ENCODE data around the gene XPNPEP2.
"Not testable (repeated sequence)": the region's sequence is repeated elsewhere in the genome, so short reads cannot be mapped to it uniquely, and the experiment has no call there.

The XPNPEP2 gene

DNA sequence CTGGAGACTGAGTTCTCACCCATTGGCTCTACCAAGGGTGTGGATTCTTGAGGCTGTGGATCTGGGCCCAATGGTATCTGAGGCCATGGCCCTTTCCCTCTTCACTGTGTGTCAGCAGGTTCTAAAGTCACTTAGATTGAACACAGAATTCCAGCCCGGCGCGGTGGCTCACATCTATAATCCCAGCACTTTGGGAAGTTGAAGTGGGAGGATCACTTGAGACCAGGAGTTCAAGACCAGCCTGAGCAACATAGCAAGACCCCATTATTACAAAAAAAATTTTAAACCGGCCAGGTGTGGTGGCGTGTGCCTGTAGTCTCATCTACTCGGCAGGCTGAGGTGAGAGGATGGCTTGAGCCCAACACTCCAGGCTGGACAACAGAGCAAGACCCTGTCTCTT is 18.0 kb upstream of the XPNPEP2 start:
- no peak for DNase-seq

DNA sequence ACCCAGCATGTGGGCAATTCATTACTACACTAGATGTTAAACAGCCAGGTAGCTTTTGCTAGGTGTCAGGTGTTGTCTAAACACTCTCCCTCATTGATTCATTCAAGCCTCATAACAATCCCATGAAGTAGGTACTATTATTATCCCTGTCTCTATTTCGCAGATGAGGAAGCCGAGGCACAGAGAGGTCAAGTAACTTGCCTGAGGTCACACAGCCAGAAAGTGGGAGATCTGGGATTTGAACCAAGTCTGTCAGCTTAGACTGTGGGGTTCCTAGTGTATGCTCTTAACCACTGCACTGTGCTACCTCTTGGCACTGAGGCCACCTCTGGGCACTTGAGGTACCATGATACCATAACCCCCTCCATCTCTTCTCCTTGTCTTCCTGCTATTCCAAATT is 17.4 kb upstream of the XPNPEP2 start:
- no peak for DNase-seq

DNA sequence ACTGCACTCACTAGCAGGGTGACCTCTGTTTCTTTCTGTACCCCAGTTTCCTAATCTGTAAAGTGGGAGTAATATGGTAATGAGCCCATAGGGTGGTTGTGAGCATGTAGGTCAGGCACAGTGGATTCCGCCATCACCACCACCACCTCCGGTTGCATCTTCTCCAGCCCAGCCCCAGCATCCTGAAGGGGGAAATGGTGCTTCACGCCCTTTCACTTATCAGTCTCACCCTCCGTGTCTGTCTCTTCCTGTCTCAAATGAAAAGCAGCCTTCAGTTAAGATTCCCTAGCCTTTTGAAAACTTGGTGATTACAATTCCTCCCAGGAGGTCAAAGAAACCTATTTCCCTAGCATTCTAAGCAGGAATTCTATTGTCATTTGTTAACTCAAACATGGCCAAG is 16.9 kb upstream of the XPNPEP2 start:
- DNase-seq: no peak

DNA sequence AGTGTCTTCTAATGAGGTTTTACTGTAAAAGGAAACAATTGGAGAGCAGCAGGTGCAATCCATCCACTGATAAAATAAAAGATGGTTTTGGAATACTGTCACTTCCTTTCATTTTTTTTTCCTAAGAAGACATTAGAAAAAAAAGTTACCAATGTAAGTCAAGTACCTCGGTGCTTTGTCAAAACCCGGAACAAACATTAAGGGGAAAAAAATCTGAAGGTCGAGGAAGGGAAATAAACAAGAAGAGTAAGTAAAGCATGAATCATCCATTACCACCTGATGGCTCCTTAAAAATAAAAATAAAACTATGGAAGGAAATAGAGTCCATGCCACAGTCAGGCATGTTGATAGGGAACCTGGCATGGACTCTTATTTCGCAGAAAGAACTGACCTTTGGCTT is 15.3 kb upstream of the XPNPEP2 start:
- DNase-seq: no peak

DNA sequence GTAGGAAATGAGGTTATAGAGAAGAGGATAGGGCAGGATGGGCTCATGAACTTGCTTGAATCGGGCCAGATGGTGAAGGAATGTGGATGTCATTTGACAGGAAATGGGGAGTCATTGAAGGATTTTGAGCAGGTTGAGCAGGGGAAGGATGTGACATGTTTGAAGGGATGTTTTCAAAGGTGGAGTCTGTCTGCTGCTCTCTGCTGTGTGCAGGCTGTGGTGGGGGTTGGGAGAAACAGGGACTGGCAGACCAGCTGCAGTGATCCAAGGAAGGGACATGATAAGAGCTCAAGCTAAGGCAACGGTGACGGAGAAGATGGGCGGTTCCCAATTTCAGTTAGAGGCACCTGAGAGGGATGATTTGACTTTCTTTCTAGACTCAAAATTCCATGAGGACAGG is 14.0 kb upstream of the XPNPEP2 start:
- DNase-seq: no peak

DNA sequence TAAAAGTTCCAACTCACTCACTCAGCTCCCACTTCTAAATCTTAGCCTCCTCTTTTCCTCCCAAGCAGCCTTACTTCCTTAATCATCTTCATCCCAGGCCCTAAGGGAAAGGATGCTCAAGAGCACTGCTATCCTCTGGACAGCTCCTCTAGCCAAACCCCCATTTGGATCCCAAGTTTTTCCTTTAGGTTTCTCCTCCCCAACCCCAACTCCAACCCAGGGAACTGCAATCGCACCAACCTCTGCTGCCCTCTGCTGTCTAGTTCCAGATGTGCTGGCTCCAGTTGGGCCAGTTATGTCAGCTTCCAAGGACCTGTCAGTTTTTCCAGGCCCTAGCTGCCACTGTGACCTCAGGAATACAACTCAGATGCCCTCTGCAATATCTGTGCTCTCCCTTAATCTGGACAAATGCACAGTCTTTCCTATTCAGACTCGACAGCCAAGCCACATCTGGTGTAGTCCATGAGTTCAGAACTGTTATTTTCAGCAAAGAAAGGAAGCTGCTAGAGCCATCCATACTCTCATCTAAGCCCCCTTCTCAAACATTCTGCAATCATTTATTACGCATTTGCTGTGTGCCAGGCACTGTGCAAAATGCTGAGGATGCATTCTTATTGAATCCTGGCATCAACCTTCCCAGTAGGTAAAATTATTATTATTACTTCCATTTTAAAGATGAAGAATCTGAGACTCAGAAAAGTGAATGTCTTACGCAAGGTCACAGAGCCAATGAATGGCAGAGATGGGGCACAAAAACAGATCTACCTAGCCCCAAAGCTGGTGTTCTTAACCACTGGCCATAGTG is 12.3 kb upstream of the XPNPEP2 start:
- DNase-seq: peak; percentile 27

DNA sequence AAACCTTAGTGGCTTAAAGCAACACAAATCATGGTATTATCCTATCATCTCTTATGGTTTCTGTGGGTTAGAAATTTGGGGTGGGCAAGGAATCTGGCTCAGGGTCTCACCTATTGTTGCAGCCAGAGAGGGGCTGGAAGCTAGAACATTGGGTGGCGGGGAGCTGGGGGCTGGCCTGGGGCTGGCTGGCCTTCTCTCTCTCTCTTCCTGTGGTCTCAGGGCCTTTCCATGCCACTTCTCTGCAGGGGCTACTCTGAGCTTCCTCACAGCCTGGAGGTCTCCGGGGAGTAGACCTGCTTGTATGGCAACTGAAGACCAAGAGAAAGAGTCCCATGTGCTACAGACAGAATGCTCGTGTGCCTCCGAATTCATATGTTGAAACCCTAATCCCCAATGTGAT is 10.7 kb upstream of the XPNPEP2 start:
- no peak for DNase-seq

DNA sequence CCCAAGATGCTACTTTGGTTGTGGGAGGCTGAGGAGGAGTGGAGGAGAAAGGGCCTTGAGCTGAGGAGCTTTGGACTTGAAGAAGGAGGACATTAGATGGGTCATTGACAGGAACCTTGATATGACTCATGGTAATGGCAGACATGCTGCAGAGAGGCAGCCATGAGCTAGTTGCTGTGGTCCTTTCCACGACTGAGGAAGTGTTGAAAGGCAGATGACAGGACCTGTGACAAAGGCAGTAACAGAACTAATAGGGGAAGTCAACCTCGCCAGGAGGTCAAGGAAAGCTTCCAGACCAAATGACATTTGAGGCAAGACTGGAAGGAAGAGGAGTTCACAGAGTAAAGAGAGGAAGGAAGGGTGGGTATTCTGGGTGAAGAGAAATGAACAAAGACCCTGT is 7.6 kb upstream of the XPNPEP2 start:
- DNase-seq: no peak

DNA sequence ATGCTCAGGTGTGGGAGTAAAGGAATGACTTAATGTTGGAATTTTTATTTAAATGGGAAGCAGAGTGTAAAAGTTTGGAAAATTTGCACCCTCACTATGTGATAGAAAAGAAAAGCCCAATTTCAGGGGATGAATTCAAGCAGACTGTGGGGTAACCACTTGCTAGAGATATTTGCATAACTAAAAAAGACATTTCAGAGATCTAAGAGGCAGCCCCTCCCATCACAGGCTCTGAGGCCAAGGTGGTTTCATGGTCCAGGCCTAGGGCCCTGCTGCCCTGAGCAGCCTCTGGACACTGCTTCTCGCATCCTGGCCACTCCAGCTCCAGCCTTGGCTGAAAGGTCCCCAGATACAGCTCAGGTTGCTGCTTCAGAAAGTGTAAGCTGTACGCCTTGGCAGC is 5.9 kb upstream of the XPNPEP2 start:
- no peak for DNase-seq

DNA sequence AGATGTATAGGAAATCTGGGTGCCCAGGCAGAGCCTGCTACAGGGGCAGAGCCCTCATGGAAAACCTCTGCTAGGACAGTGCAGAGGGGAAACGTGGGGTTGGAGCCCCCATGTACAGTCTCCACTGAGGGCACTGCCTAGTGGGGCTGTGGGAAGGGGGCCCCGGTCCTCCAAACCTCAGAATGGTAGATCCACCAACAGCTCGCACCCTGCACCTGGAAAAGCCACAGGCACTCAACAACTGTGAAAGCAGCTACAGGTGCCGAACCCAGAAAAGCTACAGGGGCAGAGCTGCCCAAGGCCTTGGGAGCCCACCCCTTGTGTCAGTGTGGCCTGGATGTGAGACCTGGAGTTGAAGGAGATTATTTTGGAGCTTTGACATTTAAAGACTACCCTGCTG is 5.4 kb upstream of the XPNPEP2 start:
- no peak for DNase-seq

DNA sequence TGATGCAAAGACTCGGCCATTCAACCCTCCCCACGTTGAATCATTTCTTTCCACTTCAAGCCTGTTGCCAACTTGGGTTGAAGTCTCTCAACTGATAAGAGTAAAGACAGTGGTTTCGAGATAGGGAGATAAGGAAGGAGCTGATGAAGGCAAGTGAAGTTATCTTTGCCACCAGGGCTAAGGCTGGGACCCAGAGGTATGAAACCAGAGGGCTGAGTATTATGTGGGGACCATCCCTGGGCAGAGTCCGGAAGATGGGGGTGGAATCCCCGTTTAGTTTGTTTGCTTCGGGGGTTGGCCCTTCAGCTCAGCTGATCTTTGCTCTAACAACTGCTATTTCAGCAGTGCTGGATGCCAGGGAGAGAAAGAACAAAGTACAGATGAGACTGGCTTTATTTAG is 2.3 kb upstream of the XPNPEP2 start:
- DNase-seq: no peak

DNA sequence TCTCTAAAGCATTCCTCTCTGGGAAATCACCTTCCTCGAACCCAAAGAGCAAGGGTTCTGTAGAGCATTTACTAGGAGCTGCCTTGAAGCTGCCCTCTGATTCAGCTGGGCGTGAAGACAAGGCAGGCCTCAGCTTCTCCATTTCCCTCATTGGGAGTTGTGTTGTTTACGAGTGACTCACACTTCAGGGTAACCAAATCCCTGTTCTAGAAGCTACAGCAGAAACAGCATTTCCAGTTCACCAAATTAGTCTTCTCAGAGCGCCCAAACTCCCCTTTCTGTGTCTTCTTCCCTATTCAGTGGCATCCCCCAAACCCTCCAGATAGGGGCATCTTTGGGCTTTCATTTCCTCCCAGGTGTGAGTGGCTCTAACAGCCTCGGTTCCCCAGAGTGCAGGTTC is 863 bp upstream of the XPNPEP2 start:
- no peak for DNase-seq

DNA sequence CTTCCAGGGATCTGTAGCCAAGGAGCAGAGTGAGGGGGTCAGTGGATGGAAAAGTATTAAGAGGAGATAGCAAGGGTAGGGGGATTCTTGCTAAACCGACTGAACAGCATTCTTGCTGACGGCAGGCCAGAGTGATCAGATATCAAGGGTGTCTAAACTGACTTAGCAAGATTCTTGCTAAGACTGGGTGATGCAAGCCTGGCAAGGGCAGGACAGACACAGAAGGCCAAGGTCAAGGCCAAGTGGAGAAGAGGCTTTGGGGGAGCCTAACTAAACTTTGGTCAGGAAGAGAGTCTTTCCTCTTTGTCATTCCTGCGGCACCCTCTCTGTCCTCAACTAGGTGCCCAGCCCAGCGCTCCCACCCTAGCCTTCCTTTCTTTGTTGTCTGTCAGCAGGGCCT is 799 bp downstream of the XPNPEP2 start:
- no peak for DNase-seq

DNA sequence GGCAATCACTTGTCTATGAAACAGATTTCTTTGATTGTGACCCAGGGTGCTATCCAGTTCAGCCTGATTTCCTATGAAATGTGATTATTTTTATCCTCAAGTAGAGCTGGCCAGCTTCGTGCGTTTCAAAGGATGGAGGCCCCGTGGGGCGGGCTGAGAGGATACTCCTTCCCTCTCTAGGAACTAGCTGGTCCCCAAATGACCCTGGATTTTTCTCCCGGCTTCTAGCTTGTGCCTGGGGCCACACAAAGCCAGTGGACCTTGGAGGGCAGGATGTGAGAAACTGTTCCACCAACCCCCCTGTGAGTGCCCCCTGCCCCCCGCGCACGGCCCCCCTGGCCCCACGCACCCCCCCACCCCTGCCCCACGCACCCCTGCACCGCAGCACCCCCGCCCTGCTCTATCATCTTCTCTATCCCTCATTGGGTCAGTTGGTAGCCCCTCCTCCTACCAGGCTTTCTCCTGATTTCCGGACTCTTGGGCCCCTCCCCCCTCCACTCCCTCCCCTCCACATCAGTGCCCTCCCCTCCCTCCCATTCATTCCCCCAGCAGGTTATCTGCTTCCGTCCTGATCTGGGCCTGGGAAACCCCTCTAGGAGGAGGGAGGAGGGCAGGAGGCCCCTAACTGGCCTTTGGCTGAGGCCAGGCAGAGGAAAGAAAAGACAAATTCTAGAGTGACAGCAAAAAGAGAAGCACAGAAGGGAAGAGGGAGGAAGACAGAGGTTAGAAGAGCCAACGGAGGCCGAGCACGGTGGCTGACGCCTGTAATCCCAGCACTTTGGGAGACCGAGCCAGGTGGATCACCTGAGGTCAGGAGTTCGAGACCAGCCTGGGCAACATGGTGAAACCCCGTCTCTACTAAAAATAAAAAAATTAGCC is 3.3 kb downstream of the XPNPEP2 start:
- DNase-seq: no peak

DNA sequence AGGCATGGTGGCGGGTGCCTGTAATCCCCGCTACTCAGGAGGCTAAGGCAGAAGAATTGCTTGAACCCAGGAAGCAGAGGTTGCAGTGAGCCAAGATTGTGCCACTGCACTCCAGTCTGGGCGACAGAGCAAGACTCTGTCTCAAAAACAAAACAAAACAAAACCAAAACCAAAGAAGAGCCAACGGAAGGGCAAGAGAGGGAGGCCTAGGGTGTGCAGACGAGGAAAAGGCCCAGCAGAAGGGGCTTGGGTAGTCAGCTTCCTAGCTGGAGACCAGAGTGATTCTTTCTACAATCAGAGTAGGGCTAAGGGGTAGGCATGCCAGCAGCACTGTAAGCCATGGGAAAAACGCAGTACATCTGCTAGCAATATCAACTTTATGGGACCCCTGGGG is 4.0 kb downstream of the XPNPEP2 start:
- not testable (repeated sequence) for DNase-seq

DNA sequence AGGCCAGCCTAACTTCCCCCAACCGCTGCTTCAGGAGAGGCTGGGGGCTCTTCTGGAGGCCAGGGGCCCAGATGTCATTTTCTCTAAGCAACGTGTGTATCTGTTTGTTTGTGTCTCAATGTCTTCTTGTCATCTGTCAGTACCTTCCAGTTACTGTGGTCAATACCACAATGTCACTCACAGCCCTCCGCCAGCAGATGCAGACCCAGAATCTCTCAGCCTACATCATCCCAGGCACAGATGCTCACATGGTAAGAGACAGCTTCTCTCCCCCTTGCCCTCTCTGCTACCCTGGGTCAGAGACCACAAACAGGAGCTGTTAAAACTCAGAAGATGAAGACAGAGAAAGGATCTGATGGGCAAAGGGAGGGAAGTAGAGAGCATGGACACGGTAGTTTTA is 5.0 kb downstream of the XPNPEP2 start:
- no peak for DNase-seq

DNA sequence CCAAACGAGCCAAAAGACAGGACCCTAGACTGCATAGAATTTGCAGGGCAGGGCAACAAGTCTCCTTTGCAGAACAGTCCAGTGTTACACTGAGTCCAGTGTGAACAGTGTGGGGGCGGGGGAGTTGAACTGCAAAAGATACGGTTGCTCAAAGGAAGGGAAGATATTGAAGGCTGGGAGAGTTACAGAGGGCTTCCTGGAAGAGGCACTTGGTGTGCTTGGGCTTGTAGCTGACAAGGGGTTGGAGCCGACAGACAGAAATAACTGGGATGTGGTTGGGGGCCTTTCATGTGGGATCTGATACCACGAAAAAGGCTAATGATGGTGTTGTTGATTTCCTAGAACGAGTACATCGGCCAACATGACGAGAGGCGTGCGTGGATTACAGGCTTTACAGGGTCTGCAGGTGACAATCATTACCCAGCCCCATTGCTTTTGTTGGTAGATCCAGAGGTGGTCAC is 6.1 kb downstream of the XPNPEP2 start:
- no peak for DNase-seq

DNA sequence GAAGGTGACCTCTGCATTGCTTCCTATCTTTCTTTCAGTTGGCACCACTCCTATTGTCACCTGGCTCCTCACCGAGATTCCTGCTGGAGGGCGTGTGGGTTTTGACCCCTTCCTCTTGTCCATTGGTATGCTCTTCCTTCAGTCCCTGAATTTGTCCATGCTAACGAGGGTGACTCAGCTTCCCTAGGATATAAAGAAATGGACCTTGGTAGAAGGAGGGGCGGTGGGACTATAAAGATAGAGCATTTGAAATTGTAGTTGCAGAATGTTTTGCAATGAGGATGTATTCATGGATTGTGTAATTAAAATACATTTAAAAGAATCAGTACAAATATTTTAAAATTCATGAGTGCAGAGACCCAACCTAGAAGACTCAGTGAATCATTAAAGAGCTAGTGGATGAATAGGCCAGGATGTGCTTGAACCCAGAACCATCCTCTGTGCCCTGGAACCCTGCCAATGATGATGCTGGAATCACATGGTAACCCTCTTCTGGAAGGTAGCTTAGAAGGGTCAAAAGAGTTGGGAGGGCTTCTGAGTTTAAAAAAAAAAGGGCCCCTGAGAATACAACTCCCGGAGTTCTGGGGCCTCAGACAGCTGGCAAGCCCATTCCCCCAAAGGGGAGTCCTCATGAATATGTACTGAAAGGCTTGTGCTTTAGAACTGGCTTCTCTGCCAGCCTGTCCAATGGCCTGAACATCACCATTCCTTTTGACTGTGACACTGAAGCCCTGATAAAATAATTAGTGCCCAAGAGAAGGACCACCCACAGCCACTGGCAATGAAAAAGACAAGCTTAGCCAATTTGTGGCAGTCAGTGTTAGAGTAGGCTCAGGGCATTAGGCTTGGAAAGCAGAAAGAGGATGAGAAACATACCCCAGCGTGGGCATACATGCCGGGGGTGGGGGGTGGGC is 8.0 kb downstream of the XPNPEP2 start:
- DNase-seq: no peak

DNA sequence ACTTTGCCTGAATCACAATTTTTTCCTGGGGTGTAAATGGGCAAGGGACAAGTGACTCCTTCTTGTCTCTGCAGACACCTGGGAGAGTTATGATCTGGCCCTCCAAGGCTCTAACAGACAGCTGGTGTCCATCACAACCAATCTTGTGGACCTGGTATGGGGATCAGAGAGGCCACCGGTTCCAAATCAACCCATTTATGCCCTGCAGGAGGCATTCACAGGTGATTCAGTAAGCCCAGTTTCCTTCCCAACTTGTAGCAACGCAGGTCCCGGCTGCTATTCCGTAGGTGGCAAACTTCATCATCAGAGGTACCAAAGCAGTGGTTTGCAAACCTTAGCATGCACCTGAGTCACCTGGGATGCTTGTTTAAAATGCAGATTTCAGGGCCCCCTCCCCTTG is 8.8 kb downstream of the XPNPEP2 start:
- DNase-seq: no peak

DNA sequence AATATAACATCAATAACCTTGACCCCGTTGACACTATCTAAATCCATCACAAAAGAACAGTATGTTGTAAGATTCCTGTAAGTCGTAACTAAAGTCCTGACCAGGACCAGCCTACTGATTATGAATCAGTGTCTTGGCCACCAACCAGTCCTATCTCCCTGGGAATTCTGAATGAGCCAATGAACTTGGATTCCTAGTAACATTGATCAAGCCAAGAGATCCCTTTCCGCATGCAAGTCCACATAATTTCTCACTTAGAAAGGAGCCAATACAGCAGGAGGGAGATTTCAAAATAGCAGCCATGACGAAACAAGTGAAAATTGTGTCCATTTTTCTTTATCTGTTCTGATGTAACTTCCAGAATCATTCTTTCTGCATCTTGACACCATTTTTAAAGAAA is 9.5 kb downstream of the XPNPEP2 start:
- no peak for DNase-seq

DNA sequence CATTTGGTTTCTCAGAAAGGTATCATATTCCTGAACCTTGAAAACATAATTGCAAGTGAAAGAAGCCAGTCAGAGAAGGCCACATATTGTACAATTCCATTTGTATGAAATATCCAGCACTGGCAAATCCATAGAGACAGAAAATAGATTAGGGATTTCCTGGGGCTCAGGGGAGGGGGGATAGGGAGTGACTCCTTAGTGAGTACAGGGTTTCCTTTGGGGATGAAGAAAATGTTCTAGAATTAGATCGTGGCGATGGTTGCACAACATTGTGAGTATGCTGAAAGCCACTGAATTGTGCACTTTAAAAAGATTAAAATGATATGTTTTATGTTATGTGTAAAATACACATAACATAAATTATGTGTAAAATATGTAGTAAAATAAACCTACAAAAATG is 10.3 kb downstream of the XPNPEP2 start:
- DNase-seq: no peak

DNA sequence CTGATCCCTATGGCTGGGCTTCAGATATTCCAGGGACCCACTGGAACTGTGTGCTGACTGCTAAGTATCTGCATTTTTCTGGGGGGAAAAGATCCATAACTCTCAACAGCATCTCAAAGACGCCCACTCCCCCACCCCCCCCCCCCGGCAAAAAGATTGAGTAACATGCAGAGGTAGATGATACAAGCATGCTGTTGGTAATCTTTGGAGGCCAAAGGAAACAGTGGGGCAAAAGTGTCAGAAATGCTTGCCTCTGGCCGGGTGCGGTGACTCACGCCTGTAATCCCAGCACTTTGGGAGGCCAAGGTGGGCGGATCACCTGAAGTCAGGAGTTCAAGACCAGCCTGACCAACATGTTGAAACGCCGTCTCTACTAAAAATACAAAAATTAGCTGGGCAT is 12.2 kb downstream of the XPNPEP2 start:
- DNase-seq: no peak
